GM19193 (cell line): ENCODE results near the gene ZNF283.

Experiments
- POLR2A ChIP-seq: IDR thresholded peaks from 4 replicates; pipeline ENCODE4 v1.6.1; 2011; ENCODE audit not compliant: insufficient read depth, insufficient read length; ENCODE audit errors: extremely low read depth

ZNF283 gene

DNA sequence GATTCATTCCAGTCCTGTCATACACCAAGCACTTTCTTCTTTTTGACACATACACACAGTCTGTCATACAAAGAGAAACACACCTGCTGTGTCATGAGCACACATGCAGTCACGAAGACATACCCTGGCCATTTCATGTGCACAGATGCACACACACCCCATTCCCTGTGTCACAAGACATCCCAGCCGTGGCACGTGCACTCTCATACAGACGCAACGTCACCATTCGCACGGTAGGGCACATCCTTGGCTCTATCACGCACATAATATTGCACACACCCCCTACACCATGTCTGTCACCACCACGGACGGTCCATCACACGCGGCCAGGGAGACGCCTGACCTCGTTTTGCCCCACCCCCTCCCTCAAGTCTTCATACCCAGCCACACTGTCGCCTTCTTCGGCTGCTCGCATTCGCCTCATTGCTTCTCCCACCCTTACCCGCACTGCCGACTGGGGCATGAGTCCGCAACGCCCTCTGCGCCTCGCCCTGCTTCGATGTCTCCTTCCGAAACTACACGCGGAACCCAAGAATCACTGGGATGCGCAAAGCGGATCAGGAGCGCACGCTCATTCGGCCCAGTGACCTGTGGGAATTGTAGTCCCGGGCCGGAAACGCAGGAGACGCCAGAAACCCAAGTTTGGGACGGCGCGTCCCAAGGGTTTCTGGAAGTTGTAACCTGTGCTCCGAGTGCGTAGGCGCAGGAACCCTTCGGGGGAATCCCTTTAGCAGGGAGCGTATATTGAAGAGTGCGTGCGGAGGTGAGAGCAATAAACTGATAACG is 6.8 kb upstream of the ZNF283 start:
- no peak for TF ChIP-seq POLR2A

DNA sequence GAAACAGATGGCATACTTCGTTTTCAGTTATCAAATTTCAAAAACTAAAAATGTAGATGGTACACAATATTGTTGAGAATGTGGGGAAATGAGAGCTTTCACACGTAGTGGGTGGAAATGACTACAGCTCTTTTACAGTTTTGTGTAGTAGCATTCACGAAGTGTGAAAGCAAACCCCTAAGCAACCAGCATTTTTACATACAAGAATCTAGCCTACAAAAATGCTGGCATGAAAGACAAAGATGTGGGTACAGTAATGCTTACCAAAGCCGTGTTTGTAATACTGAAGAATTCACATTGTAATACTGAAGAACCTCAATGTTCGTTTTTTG is 6.3 kb upstream of the ZNF283 start:
- TF ChIP-seq POLR2A = no peak

DNA sequence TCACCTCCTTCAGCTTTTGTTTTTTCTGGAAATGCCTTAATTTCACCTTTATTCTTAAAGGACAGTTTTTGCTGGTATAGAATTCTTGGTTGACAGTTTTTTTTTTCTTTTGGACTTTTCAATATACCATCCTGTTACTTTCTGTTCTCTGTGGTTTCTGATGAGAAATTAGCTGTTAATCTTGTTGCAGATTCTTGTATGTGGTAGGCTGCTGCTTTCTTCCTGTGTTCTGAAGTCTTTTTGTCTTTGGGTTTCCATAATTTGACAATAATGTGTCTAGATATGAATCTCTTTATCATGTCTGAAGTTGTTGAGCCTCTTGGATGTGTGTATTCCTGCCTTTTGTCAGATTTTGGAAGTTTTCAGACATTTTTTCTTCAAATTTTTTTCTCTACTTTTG is 12.0 kb downstream of the ZNF283 start:
- TF ChIP-seq POLR2A = no peak

DNA sequence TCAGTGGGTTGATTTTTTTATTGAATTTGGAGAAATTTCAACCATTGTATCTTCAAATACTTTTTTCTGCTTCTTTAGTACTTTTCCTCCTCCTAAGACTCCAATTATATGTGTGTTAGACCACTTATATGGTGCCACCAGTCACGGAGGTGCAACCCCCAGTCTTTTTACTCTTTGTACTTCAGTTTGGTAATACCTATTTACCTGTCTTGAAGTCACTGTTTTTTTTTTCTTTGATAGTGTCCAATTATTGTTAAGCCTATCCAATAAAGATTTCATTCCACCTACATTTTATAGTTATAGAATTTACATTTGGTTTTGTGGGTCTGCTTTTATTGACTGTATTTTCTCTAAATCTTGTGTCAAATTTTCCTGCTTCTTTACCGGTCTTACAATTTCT is 14.9 kb downstream of the ZNF283 start:
- no peak for TF ChIP-seq POLR2A

DNA sequence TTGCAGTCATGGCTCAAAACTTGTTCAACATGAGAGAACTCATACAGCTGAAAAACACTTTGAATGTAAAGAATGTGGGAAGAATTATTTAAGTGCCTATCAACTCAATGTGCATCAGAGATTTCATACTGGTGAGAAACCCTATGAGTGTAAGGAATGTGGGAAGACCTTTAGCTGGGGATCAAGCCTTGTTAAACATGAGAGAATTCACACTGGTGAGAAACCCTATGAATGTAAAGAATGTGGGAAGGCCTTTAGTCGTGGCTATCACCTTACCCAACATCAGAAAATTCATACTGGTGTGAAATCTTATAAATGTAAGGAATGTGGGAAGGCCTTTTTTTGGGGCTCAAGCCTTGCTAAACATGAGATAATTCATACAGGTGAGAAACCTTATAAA is 20.1 kb downstream of the ZNF283 start:
- no peak for TF ChIP-seq POLR2A

DNA sequence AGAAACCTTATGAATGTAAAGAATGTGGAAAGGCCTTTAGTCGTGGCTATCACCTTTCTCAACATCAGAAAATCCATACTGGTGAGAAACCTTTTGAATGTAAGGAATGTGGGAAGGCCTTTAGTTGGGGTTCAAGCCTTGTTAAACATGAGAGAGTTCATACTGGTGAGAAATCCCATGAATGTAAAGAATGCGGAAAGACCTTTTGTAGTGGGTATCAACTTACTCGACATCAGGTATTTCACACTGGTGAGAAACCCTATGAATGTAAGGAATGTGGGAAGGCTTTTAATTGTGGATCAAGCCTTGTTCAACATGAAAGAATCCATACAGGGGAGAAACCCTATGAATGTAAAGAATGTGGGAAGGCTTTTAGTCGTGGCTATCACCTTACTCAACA is 20.8 kb downstream of the ZNF283 start:
- TF ChIP-seq POLR2A = no peak

DNA sequence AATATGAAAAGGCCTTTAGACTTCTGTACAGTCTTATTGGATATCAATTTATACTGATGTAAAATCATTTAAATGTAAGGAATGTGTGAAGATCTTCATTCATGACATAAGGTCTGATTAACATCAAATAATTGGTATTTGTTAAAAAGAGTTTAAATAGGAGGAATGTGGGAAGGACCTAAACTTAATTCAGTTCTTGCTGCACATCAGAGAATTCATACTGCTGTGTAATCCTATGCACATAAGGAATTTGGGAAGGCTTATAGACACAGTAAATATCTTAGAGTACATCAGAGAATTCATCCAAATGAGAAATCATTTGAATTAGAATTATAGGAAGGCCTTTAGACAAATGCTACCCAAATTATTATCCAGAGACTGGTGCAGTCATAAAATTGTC is 21.7 kb downstream of the ZNF283 start:
- no peak for TF ChIP-seq POLR2A

DNA sequence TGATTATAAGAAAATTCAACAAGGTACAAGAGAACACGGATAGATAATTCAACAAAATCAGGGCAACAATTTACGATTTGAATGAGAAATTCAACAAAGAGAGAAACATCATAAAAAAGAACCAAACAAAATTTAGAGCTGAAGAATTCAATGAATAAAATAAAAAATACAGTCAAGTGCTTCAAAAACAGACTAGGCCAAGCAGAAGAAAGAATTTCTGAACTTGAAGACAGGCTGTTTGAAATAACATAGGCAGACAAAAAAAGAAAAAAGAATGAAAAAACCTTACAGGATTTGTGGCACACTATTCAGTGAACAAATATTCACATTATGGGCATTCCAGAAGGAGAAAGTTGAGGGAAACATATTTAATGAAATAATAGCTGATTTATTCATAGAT is 31.1 kb downstream of the ZNF283 start:
- no peak for TF ChIP-seq POLR2A

DNA sequence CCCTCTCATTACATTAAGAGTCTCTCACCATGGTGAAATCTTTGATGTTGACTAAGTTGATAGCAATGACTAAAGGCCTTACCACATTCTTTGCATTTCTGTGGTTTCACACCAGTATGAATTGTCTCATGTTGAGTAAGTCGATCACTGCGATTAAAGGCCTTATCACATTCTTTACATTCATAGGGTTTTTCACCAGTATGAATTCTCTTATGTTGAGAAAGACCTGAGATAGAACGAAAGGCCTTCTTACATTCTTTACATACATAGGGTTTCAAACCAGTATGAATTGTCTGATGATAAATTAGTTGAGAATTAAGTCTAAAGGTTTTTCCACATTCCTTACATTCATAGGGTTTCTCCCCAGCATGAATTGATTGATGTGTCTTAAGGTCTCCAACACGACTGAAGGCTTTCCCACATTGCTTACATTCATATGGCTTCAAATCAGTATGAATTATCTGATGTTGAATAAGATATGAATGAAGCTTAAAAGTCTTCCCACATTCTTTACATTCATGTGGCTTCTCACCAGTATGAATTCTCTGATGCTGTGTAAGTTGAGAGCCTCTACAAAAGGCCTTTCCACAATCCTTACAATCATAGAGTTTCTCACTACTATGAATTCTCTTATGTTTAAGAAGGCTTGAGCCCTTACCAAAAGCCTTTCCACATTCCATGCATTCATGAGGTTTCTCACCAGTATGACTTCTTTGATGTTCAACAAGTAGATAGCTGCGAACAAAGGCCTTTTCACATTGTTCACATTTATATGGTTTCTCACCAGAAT is 45.6 kb downstream of the ZNF283 start:
- no peak for TF ChIP-seq POLR2A

DNA sequence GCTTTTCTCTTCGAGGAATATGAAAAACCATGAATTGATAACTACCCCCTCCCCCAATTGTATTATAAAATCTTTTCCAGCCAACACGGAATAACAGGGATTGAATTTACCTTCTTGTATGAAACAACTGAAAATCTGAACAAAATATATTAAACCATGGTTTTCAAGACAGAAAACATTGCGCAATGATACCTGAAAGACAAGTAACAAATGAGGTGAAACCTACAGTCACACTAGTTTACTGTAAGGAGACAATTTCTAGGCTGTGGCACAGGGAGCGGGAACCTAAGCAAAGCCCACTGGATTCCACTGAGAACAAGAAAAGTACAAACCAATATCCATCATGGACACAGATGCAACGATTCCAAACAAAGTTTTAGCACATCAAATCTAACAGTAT is 53.4 kb downstream of the ZNF283 start:
- TF ChIP-seq POLR2A = no peak

DNA sequence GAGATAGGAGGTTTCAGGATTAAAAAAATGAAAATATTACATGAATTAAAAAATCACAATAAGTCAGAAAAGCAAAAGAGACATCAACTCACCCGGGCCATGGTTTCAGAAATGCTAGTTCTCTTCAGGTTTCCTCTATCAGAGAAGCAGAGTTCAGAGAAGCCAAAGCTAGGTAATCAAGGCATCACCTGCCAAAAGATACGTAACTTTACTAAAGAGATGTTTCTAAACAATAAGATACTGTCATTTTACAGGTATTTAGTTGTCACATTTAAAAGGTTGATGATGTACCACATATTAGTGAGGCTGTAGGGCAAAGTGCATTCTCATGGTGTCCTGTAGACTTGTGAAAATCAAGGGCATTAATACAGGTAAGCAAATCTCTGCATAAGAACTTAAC is 56.7 kb downstream of the ZNF283 start, which contains the start of gene ZNF404:
Gene ZNF404, minus strand, starts transcription at position 101 of the 400 bp plus-strand sequence.
- no peak for TF ChIP-seq POLR2A

DNA sequence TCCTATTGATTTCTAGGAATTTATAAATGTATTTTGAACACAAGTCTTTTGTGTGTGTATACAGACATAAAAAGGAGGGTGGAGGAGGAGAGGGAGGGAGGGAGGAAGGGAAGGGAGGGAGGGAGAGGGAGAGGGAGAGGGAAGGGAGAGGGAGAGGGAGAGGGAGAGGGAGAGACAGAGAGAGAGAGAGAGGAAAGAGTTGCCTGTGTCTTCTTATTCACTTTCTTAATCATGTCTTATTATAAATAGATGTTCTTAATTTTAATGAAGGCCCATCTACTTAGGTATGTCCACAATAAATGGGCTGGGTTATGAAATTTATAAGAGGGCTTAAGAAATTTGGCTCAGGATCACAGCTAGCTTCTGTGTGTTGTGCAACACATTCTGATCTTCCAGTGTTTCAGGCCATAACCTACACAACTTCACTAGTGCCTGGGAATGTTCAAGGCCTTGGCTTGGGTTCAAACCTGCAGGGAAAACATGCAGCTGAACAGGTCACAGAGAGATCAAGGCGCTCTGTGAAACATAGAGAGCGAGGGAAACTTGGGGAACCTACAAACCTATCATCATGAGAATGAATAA is 68.7 kb downstream of the ZNF283 start:
- no peak for TF ChIP-seq POLR2A
